ENCODE measurements around the gene IQCF6. TPM values are rescaled to one million over a fixed set of nuclear protein-coding genes. Genes with fewer than 3 reads are reported as not detected.
"Not testable (repeated sequence)": the region's sequence is repeated elsewhere in the genome, so short reads cannot be mapped to it uniquely, and the experiment has no call there.

IQCF6 gene
- total RNA-seq, 4 donors from 2014 or later, result not detected

DNA sequence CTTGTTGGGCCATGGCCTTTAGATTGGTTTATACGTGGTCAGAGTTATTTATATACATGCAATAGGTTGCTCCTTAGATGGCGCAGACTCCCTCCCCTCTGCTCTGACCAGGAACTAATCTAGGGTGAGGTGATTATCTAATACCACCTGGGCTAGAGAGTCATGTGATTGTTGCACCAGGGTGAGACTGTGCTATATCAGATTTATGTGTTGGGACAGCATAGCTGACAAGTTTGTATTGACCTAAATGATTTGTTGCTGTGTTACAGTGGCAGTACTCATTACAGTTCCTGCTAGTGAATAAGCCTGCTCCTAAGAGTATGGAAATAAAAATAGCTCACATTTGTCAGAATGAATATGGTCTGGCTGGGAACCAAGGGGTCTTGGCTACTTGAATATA is 7.2 kb upstream of the IQCF6 start:
- Histone ChIP-seq H3K27me3 (no peaks in the 10 kb centered on the region), H3K4me1 (no peaks in the 10 kb centered on the region), H3K27ac (replicated peaks in 1 of 4) (no peak overlapping the region), H3K36me3 (no peaks in the 10 kb centered on the region), H3K4me3 (no peak overlapping the region), H3K9me3 (no peaks in the 10 kb centered on the region)
- TF ChIP-seq POLR2AphosphoS5 (IDR thresholded peaks at IDR 0.05), result no peak
- TF ChIP-seq POLR2A (IDR thresholded peaks at IDR 0.05; ENCODE audit: low read depth), result no peak
- no peak for TF ChIP-seq EP300 (IDR thresholded peaks at IDR 0.05)
- TF ChIP-seq, protein P1, sequence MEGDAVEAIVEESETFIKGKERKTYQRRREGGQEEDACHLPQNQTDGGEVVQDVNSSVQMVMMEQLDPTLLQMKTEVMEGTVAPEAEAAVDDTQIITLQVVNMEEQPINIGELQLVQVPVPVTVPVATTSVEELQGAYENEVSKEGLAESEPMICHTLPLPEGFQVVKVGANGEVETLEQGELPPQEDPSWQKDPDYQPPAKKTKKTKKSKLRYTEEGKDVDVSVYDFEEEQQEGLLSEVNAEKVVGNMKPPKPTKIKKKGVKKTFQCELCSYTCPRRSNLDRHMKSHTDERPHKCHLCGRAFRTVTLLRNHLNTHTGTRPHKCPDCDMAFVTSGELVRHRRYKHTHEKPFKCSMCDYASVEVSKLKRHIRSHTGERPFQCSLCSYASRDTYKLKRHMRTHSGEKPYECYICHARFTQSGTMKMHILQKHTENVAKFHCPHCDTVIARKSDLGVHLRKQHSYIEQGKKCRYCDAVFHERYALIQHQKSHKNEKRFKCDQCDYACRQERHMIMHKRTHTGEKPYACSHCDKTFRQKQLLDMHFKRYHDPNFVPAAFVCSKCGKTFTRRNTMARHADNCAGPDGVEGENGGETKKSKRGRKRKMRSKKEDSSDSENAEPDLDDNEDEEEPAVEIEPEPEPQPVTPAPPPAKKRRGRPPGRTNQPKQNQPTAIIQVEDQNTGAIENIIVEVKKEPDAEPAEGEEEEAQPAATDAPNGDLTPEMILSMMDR (IDR thresholded peaks at IDR 0.05), result no peak
- intact Hi-C loops (cut with DNase I), result no loop called here
- WGBS, result 93% methylated on average over 2 of the region's 2 CpGs
- DNase-seq (ENCODE audit: extremely low spot score), result no peak

- no peak overlapping the region for H3K4me3 ChIP-seq
- DNase-seq (ENCODE audit: extremely low spot score), result no peak
- 88% methylated on average over 15 of the region's 17 CpGs for WGBS
- no peak overlapping the region for H3K27ac ChIP-seq (replicated peaks in 1 of 4)
- intact Hi-C loops (cut with DNase I), result no loop called here
- TF ChIP-seq EP300 (IDR thresholded peaks at IDR 0.05) (no peak), POLR2AphosphoS5 (IDR thresholded peaks at IDR 0.05) (no peak), POLR2A (IDR thresholded peaks at IDR 0.05; ENCODE audit: low read depth) (no peak)
- peaks cover 0 to 30% (median 0%) of the 10 kb centered on the region in 4 donors for H3K27me3 ChIP-seq
- H3K9me3 ChIP-seq, result no peaks in the 10 kb centered on the region
- no peaks in the 10 kb centered on the region for H3K4me1 ChIP-seq
- H3K36me3 ChIP-seq, result no peaks in the 10 kb centered on the region
Observed at GRCh38 chr3:51778554-51778953, 483 bp downstream of the IQCF6 start.

DNA sequence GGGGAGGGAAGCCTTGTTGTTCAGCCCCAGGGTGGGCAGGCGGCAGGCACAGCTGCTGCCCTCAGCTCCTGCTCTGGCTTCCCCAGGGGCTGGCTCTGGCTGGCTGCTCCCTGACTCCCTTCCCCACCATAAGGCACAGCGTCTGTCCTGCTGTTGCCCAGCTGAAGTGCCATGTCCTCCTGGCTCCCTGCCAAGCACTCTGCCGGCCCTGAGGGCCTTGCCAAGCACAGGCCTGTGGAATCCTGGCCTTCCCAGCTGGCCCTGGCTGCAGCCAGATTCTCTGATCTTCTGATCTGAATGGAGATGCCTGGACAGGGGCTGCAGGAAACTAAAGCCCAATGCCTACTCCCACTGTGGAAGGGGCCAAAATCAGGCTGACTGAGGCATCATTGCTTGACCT is 1.1 kb downstream of the IQCF6 start:
- DNase-seq (ENCODE audit: extremely low spot score), result no peak
- H3K9me3 ChIP-seq, result no peaks in the 10 kb centered on the region
- no peaks in the 10 kb centered on the region for H3K36me3 ChIP-seq
- H3K27me3 ChIP-seq, result peaks cover 0 to 30% (median 0%) of the 10 kb centered on the region in 4 donors
- no CpG with 5 or more reads among the region's 3 CpGs for WGBS
- intact Hi-C loops (cut with DNase I), result no loop called here
- H3K27ac ChIP-seq (replicated peaks in 1 of 4), result no peak overlapping the region
- no peak for TF ChIP-seq POLR2AphosphoS5 (IDR thresholded peaks at IDR 0.05)
- TF ChIP-seq EP300 (IDR thresholded peaks at IDR 0.05), result no peak
- no peak for TF ChIP-seq POLR2A (IDR thresholded peaks at IDR 0.05; ENCODE audit: low read depth)
- TF ChIP-seq, protein P1 (IDR thresholded peaks at IDR 0.05), result no peak
- no peak overlapping the region for H3K4me3 ChIP-seq
- no peaks in the 10 kb centered on the region for H3K4me1 ChIP-seq

GRCh38 chr3:51773529-51774056 is 5.4 kb downstream of the IQCF6 start:
- Histone ChIP-seq H3K27ac (replicated peaks in 1 of 4) (no peak overlapping the region), H3K4me3 (no peak overlapping the region), H3K27me3 (peaks cover 0 to 30% (median 0%) of the 10 kb centered on the region in 4 donors), H3K4me1 (no peaks in the 10 kb centered on the region), H3K9me3 (no peaks in the 10 kb centered on the region), H3K36me3 (no peaks in the 10 kb centered on the region)
- intact Hi-C loops (cut with DNase I), result no loop called here
- DNase-seq (ENCODE audit: extremely low spot score), result no peak
- TF ChIP-seq POLR2AphosphoS5 (IDR thresholded peaks at IDR 0.05) (no peak), EP300 (IDR thresholded peaks at IDR 0.05) (no peak)
- 20% methylated on average over 3 of the region's 4 CpGs for WGBS

DNA sequence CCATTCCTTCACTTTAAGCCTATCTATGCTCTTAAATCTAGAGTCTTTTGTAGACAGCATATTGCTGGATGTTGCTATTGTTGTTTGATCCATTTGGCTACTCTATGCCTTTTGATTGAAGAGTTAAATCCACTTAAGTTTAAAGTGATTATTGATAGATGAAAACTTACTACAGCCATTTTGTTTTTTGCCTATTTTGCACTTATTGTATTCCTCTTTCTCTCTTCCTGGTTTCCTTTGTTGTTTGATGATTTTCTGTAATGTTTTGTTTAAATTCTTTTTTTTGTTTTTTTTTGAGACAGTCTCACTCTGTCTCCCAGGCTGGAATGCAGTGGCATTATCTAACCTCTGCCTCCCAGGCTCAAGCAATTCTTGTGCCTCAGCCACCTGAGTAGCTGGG is 19.8 kb downstream of the IQCF6 start:
- TF ChIP-seq, protein P1 (IDR thresholded peaks at IDR 0.05), result no peak
- TF ChIP-seq POLR2A (IDR thresholded peaks at IDR 0.05; ENCODE audit: low read depth), result no peak
- TF ChIP-seq POLR2AphosphoS5 (IDR thresholded peaks at IDR 0.05), result no peak
- no peak for TF ChIP-seq EP300 (IDR thresholded peaks at IDR 0.05)
- Histone ChIP-seq H3K36me3 (no peaks in the 10 kb centered on the region), H3K4me3 (no peak overlapping the region), H3K27ac (replicated peaks in 1 of 4) (no peak overlapping the region), H3K27me3 (no peaks in the 10 kb centered on the region), H3K4me1 (no peaks in the 10 kb centered on the region), H3K9me3 (peaks cover 0 to 40% (median 31%) of the 10 kb centered on the region in 4 donors)
- intact Hi-C loops (cut with DNase I), result no loop called here
- DNase-seq (ENCODE audit: extremely low spot score), result no peak

- DNase-seq (ENCODE audit: extremely low spot score); H3K27ac ChIP-seq (replicated peaks in 1 of 4); H3K4me3 ChIP-seq; intact Hi-C loops (cut with DNase I); H3K27me3 ChIP-seq; H3K4me1 ChIP-seq; H3K36me3 ChIP-seq; H3K9me3 ChIP-seq: not testable (repeated sequence)
- WGBS, result 74% methylated on average over 13 of the region's 13 CpGs
Observed at GRCh38 chr3:51753763-51754750, 25.0 kb downstream of the IQCF6 start.
